GM12892 (cell line): Measurements from ENCODE around the gene KIAA1671.

Experiments used
- POLR2A ChIP-seq: IDR thresholded peaks from 2 replicates; pipeline ENCODE4 v1.6.1; 2011; ENCODE audit warnings: low read depth, low read length, control low read depth
- POLR2AphosphoS5 ChIP-seq: IDR thresholded peaks from 2 replicates; pipeline ENCODE4 v1.6.1; 2011; ENCODE audit warnings: low read depth, low read length, control low read depth
- TAF1 ChIP-seq: IDR thresholded peaks from 2 replicates; pipeline ENCODE4 v1.6.1; 2011; ENCODE audit warnings: low read depth, mild to moderate bottlenecking, control low read depth, low read length, borderline replicate concordance

- TF ChIP-seq POLR2AphosphoS5 (no peak), POLR2A (no peak), TAF1 (no peak)
Measured at GRCh38 chr22:25223269-25223850, 270.8 kb downstream of the KIAA1671 start.
